Measurements from ENCODE around the gene NPC1.
"Not testable (repeated sequence)": the region's sequence is repeated elsewhere in the genome, so short reads cannot be mapped to it uniquely, and the experiment has no call there.

Gene NPC1

GRCh38 chr18:23515911-23516546 is 70.3 kb downstream of the NPC1 start:
- peak; percentile 83 for DNase-seq

- no peak for DNase-seq
Observed at GRCh38 chr18:23512641-23513040, 73.7 kb downstream of the NPC1 start.

GRCh38 chr18:23512216-23512615 is 74.1 kb downstream of the NPC1 start:
- DNase-seq, result not testable (repeated sequence)

- DNase-seq, result not testable (repeated sequence)
Observed at GRCh38 chr18:23510923-23511322, 75.4 kb downstream of the NPC1 start.

- DNase-seq, result no peak
Observed at GRCh38 chr18:23506393-23506792, 79.9 kb downstream of the NPC1 start.

DNA sequence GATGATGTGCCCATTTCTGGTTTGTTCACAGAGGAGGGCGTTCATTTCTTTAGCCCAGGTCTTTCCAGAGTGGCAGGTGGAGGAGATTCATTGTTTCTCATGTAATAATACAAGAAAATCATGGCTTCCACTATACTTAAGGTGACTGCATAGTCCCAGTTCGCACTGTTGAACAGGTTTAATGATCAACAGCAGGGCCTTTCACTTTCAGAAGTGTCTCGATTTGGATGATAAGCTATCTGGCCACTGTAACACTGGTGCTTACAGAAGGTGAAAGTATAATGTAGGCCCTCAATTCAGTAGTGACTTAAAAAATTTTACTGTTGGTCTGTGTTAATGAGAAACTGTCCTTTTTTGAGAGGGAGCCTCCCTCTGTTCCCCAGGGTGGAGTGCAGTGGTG is 81.6 kb downstream of the NPC1 start:
- no peak for DNase-seq

DNA sequence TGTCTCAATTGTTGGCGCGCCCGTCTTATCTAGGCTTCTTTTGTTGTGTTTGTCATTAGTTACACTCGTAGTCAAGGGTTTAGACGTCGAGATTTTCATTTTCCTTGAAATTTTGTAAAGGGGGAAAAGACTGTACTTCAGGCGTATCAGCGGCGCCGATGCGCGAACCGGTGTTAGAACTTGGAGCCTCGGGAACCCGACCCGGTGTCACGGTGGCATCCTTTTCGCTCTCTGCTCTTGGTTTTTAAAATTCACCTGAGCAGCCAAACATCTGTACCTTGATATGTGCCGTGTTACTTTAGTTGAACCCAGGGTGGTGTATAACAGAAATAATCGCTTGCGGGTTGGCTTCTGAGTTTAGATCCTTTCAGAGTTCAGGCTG is 82.4 kb downstream of the NPC1 start:
- DNase-seq, result peak; percentile 31

GRCh38 chr18:23503038-23503962 is 83.0 kb downstream of the NPC1 start, which contains the start of gene RMC1:
RMC1 (plus strand) TSS chr18:23503511; CDS start chr18:23503619, 108 bp downstream.
- peak; percentile 99 for DNase-seq

DNA sequence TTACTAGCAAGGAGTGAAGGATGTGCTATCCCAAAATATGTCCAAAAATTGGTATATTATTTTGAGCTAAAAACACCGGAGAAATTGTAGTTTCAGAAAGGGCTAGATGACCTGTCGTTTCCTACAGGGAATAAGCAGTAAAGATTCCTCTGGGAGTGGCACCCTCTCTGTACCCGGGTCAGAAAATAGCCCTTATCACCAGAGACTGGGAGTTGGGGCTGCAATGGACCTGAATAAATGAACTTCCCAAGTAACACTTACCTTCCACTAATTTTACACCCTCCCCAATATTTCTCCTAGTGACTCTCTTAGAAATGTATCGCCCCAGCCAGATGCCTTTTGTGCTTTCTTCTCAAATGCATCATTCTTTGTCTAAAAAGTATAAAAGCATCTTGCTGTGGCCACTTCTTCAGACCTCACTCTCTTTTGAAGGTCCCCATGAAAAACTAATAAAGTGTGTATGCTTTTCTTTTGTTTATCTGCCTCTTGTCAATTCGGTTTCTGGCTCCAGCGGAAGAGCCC is 83.7 kb downstream of the NPC1 start:
- DNase-seq, result no peak

DNA sequence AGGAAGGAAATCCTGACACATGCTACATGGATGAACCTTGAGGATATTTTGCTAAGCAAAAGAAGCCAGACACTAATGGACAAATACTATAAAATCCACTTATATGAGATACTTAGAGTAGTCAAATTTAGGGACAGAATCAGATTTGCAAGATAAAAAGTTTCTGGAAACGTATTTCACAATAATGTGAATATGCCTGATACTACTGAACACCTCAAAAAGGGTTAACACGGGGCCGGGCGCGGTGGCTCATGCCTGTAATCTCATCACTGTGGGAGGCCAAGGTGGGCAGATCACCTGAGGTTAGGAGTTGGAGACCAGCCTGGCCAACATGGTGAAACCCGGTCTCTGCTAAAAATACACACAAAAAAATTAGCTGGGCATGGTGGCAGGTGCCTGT is 84.7 kb downstream of the NPC1 start:
- DNase-seq, result no peak

GRCh38 chr18:23499291-23499781 is 87.0 kb downstream of the NPC1 start:
- no peak for DNase-seq

DNA sequence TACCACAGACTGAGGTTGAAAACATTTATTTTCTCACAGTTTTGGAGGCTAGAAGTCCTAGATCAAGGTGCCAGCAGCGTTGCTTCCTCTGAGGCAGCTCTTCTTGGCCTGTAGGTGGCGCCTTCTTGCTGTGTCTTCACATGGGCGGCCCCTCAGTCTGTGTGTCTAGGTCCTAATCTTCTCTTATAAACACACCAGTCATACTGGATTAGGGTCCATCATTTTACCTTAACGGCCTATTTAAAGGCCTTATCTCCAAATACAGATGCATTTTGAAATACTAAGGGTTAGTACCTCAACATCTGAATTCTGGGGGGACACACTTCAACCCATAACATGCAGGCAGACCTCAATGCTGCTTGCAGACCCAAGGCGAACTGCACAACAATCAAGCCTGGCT is 87.4 kb downstream of the NPC1 start:
- DNase-seq, result peak; percentile 81

GRCh38 chr18:23498117-23498516 is 88.2 kb downstream of the NPC1 start:
- DNase-seq, result no peak

GRCh38 chr18:23495723-23496440 is 90.4 kb downstream of the NPC1 start:
- no peak for DNase-seq

DNA sequence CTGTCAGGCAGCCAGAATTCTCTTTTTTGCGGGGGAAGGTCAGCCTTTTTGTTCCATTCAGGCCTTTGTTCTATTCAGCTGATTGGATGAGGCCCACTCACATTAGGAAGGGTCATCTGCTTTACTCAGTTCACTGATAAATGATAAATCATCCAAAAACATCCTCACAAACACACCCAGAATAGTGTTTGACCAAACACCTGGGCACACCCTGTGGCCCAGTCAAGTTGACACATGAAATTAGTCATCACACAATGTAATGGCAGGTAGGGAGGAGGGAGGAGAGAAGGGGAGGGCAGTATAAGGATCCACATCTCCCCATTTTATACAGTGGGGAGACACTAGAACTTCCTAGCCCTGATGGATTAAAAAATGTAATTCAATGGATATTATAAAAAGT is 91.3 kb downstream of the NPC1 start:
- no peak for DNase-seq

GRCh38 chr18:23493654-23494053 is 92.7 kb downstream of the NPC1 start:
- no peak for DNase-seq

GRCh38 chr18:23489586-23489985 is 96.7 kb downstream of the NPC1 start:
- not testable (repeated sequence) for DNase-seq

DNA sequence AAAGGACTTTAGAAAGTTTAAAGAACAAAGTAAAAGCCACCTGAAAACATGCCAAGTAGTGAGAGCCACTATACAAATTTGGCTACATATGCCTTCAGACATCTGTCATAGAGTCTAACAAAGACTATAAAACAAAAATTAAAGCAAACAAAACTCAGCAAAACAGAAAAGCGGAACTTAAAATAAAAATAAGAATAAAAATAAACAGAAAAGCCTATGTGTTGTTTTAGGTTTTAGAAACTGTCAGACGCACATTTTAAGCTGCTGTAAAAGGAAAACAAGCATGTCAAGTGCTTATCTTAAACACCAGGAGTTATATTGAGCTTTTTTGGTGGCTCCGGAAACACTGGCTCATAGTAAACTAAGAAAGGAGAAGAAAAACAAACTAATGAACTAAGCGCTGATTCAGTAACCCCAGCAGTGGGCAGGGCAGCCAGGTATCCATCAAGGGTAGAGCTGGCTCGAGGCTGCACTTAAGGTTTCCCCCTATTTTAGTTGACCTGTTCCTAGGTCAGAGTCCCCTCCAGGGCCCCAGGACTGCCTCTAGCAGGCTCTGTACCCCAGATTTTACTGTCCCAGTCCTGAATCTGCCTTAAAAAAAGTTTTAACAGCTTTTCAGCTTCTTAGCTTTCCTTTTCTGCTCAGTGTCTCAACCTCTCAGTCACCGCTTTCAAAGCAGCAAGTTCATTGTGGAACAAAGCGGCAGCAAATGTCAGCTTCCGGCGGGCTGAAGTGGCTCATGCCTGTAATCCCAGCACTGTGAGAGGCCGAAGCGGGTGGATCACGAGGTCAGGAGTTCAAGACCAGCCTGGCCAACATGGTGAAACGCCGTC is 98.4 kb downstream of the NPC1 start:
- DNase-seq, result peak; percentile 65

DNA sequence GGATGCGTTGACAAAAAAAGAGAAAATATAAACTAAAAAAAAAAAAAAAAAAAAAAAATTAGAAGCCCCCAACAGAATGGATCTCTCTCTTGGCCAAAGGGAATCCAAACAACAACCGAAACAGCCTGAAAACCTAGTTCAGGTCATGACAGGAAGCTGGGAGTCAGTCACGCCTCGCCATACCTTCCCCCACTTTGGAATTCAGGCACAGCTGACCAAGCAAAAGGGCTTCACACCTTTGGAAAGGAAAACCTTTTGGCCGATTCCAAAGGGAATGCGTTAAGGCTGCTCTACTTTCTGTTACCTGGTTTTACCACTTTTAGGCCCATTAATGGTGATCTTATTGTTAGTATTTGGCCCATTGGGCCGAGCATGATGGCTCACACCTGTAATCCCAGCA is 100.9 kb downstream of the NPC1 start:
- no peak for DNase-seq

GRCh38 chr18:23484561-23485182 is 101.6 kb downstream of the NPC1 start:
- DNase-seq, result no peak
